GM10266 (cell line): Measurements from ENCODE around the gene RAPGEF1.
"Not testable (repeated sequence)": the region's sequence is repeated elsewhere in the genome, so short reads cannot be mapped to it uniquely, and the experiment has no call there.

Experiments used
- DNase-seq: peaks from one replicate; pipeline ENCODE4 v3.0.0; 2012; ENCODE audit errors: extremely low spot score
- CTCF ChIP-seq: IDR thresholded peaks from 2 replicates; pipeline ENCODE4 v1.5.1; 2012; ENCODE audit warnings: mild to moderate bottlenecking, low read depth; ENCODE audit not compliant: control insufficient read depth, insufficient read depth; ENCODE audit errors: missing control alignments

Gene RAPGEF1

DNA sequence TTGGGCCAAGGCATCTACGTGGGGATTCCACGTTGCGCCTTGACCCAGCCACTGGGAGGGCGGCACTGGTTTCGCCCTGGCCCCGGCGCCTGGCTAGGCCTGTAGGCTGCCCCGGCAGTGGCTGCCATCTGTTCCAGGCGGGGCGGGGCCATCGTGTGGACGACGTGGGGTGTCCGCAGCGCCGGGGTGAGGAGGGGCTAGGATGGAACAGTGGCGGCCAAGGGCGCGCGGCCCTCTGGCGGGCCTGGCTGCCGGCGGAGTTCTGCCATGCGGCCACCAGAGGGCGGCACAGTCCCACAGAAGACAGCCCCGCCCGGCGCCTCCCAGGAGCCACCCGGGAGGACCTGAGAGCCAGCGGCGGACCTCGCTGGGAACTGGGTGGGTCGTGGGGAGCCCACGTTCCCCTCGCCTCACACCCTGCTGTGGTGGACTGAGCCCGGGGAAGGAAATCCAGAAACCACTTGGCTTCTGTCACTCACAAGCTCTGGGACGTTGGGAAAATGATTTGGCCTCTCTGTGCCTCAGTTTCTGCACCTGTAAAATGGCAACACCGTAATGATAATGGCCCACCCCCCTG is 22.6 kb upstream of the RAPGEF1 start:
- DNase-seq, result peak; percentile 87
- TF ChIP-seq CTCF, result peak; percentile 97

- no peak for DNase-seq
- no peak for TF ChIP-seq CTCF
Observed at GRCh38 chr9:131759017-131759647, 19.3 kb upstream of the RAPGEF1 start.

DNA sequence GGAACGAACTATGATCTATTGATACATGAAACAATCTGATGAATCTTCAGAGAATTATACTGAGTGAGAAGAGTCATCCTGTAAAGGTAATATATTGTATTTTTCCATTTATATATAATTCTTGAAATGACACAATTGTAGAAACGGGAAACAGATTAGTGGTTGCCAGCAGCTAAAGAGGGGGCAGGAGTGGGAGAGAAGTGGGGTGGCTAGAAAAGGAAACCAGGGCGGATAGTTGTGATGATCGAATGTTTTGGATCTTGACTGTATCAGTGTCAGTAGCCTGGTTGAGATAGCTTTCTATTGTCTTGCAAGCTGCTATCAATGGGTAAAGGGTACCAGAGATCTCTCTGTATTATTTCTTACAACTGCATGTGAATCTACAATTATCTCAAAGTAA is 17.7 kb upstream of the RAPGEF1 start:
- no peak for DNase-seq
- TF ChIP-seq CTCF, result no peak

- peak; percentile 96 for TF ChIP-seq CTCF
- DNase-seq, result peak; percentile 78
Observed at GRCh38 chr9:131755541-131756198, 15.8 kb upstream of the RAPGEF1 start.

- no peak for DNase-seq
- no peak for TF ChIP-seq CTCF
Observed at GRCh38 chr9:131754846-131755245, 15.0 kb upstream of the RAPGEF1 start.

DNA sequence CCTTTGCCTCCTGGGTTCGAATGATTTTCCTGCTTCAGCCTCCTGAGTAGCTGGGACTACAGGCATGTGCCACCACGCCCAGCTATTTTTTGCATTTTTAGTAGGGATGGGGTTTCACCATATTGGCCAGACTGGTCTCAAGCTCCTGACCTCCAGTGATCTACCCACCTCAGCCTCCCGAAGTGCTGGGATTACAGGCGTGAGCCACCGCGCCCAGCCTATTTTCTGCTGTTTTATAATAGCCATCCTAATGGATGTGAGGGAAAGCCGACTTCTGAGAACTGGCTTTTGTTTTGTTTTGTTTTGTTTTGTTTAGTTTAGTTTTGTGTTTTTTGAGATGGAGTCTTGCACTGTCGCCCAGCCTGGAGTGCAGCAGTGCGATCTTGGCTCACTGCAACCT is 13.9 kb upstream of the RAPGEF1 start:
- DNase-seq, result not testable (repeated sequence)

DNA sequence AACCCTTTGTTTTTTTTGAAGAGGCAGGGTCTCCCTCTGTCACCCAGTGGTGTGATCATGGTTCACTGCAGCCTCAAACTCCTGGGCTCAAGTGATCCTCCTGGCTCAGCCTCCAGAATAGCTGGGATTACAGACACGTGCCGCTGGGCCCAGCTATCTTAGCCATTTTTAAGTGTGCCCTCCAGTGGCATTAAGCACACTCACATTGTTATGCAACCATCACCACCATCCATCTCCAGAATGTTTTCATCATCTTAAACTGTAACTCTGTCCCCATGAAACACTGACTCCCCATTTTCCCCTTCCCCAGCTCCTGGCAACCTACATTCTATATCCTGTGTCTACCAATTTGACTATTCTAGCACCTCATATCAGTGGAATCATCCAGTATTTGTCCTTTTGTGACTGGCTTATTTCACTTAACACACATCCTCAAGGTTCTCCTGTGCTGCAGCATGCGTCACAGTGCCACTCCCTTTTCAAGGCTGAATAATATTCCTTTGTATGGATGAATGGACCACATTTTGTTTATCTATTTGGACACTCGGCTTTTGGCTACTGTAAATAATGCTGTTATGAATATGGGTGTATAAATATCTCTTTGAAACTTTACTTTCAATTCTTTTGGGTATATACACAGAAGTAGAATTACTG is 12.5 kb upstream of the RAPGEF1 start:
- no peak for DNase-seq
- no peak for TF ChIP-seq CTCF
